Measurements from ENCODE around the gene LCN10. TPM values are rescaled to one million over a fixed set of nuclear protein-coding genes. Genes with fewer than 3 reads are reported as not detected.

The LCN10 gene
- total RNA-seq, 2 donors from 2014 or later: 0.91 to 1.1 TPM

GRCh38 chr9:136740971-136741882, 1.5 kb downstream of the LCN10 start:
- no peak overlapping the region for H3K4me3 ChIP-seq (ENCODE audit: low read length)
- no peak overlapping the region for H3K27ac ChIP-seq (ENCODE audit: low read depth, low read length)
- H3K9ac ChIP-seq (ENCODE audit: extremely low read depth, low read length, poor library complexity, severe bottlenecking): no peak overlapping the region
- Mint-ChIP-seq H3K9me3 (peaks cover 3% of the 10 kb centered on the region), H3K27me3 (ENCODE audit: insufficient read depth) (peaks cover 6% of the 10 kb centered on the region), H3K36me3 (ENCODE audit: low read depth) (no peaks in the 10 kb centered on the region), H3K4me1 (no peaks in the 10 kb centered on the region), H3K4me3 (no peak overlapping the region), H3K27ac (no peak overlapping the region)
- no peaks in the 10 kb centered on the region for H3K27me3 ChIP-seq (ENCODE audit: control insufficient read depth, insufficient read depth, low read length, poor library complexity, severe bottlenecking)
- no peak for TF ChIP-seq CTCF (conservative IDR thresholded peaks at IDR 0.05)
- no peak for DNase-seq
- H3K36me3 ChIP-seq (ENCODE audit: control insufficient read depth, insufficient read depth, low read length): no peaks in the 10 kb centered on the region
- no peaks in the 10 kb centered on the region for H3K4me1 ChIP-seq (ENCODE audit: control insufficient read depth, insufficient read depth, low read length)
- WGBS, 2 experiments (ENCODE audit: insufficient coverage in 1 of 2, insufficient read length in 1 of 2): 84 to 86% methylated on average over 30 to 37 of the region's 37 CpGs
- H3K9me3 ChIP-seq (ENCODE audit: control insufficient read depth, low read length): no peaks in the 10 kb centered on the region

GRCh38 chr9:136740491-136740890, 2.2 kb downstream of the LCN10 start:
- Histone ChIP-seq H3K4me3 (ENCODE audit: low read length) (no peak overlapping the region), H3K9me3 (ENCODE audit: control insufficient read depth, low read length) (no peaks in the 10 kb centered on the region), H3K27ac (ENCODE audit: low read depth, low read length) (no peak overlapping the region), H3K36me3 (ENCODE audit: control insufficient read depth, insufficient read depth, low read length) (no peaks in the 10 kb centered on the region), H3K9ac (ENCODE audit: extremely low read depth, low read length, poor library complexity, severe bottlenecking) (no peak overlapping the region), H3K4me1 (ENCODE audit: control insufficient read depth, insufficient read depth, low read length) (no peaks in the 10 kb centered on the region), H3K27me3 (ENCODE audit: control insufficient read depth, insufficient read depth, low read length, poor library complexity, severe bottlenecking) (no peaks in the 10 kb centered on the region)
- Mint-ChIP-seq H3K27ac (no peak overlapping the region), H3K9me3 (peaks cover 3% of the 10 kb centered on the region), H3K36me3 (ENCODE audit: low read depth) (no peaks in the 10 kb centered on the region), H3K27me3 (ENCODE audit: insufficient read depth) (peaks cover 6% of the 10 kb centered on the region), H3K4me3 (no peak overlapping the region), H3K4me1 (no peaks in the 10 kb centered on the region)
- DNase-seq: no peak
- 85 to 89% methylated on average over 5 to 16 of the region's 16 CpGs for WGBS, 2 experiments (ENCODE audit: insufficient coverage in 1 of 2, insufficient read length in 1 of 2)
- TF ChIP-seq CTCF (conservative IDR thresholded peaks at IDR 0.05): no peak

GRCh38 chr9:136740069-136740468, 2.7 kb downstream of the LCN10 start:
- Histone ChIP-seq H3K27me3 (ENCODE audit: control insufficient read depth, insufficient read depth, low read length, poor library complexity, severe bottlenecking) (no peaks in the 10 kb centered on the region), H3K9me3 (ENCODE audit: control insufficient read depth, low read length) (no peaks in the 10 kb centered on the region), H3K36me3 (ENCODE audit: control insufficient read depth, insufficient read depth, low read length) (no peaks in the 10 kb centered on the region), H3K4me1 (ENCODE audit: control insufficient read depth, insufficient read depth, low read length) (no peaks in the 10 kb centered on the region), H3K9ac (ENCODE audit: extremely low read depth, low read length, poor library complexity, severe bottlenecking) (no peak overlapping the region), H3K27ac (ENCODE audit: low read depth, low read length) (no peak overlapping the region), H3K4me3 (ENCODE audit: low read length) (no peak overlapping the region)
- no peak overlapping the region for H3K4me3 Mint-ChIP-seq
- TF ChIP-seq CTCF (conservative IDR thresholded peaks at IDR 0.05): no peak
- H3K27me3 Mint-ChIP-seq (ENCODE audit: insufficient read depth): peaks cover 6% of the 10 kb centered on the region
- DNase-seq: no peak
- H3K36me3 Mint-ChIP-seq (ENCODE audit: low read depth): no peaks in the 10 kb centered on the region
- H3K9me3 Mint-ChIP-seq: peaks cover 3% of the 10 kb centered on the region
- 91 to 93% methylated on average over 10 to 11 of the region's 11 CpGs for WGBS, 2 experiments (ENCODE audit: insufficient coverage in 1 of 2, insufficient read length in 1 of 2)
- H3K27ac Mint-ChIP-seq: no peak overlapping the region
- no peaks in the 10 kb centered on the region for H3K4me1 Mint-ChIP-seq
